Brain microvascular endothelial cell (primary cell): ENCODE results near the gene CAV2.

Experiments
- DNase-seq: peaks from one replicate; pipeline ENCODE4 v3.0.0-alpha.2; 2020
- H3K27ac ChIP-seq: fragments of 250-450 bp; sonication (Bioruptor Pico); 2 replicates; pipeline ENCODE4 v1.5.1; 2020; ENCODE audit warnings: mild to moderate bottlenecking, moderate library complexity
- H3K27me3 ChIP-seq: fragments of 250-450 bp; sonication (Bioruptor Pico); replicated peaks from 2 replicates; pipeline ENCODE4 v1.5.1; 2020; ENCODE audit warnings: mild to moderate bottlenecking
- H3K36me3 ChIP-seq: fragments of 250-450 bp; sonication (Bioruptor Pico); replicated peaks from 2 replicates; pipeline ENCODE4 v1.5.1; 2020; ENCODE audit warnings: mild to moderate bottlenecking
- H3K4me3 ChIP-seq: 2 replicates; pipeline ENCODE4 v1.5.1; 2011; ENCODE audit warnings: low read depth, mild to moderate bottlenecking, control low read depth, low read length, moderate library complexity
- in situ Hi-C: cut with HindIII; loops from 2 replicates; pipeline ENCODE4 v1.10.0; 2017; ENCODE audit warnings: low sequenced_read_pairs, low pct_ligation_motif_present
- TF ChIP-seq, protein P1 (sequence below): IDR thresholded peaks from 2 replicates; pipeline ENCODE4 v1.5.1; 2011; ENCODE audit warnings: low read depth, mild to moderate bottlenecking, moderate library complexity, low read length, control low read depth, inconsistent platforms; ENCODE audit errors: missing control alignments

CAV2 gene

DNA sequence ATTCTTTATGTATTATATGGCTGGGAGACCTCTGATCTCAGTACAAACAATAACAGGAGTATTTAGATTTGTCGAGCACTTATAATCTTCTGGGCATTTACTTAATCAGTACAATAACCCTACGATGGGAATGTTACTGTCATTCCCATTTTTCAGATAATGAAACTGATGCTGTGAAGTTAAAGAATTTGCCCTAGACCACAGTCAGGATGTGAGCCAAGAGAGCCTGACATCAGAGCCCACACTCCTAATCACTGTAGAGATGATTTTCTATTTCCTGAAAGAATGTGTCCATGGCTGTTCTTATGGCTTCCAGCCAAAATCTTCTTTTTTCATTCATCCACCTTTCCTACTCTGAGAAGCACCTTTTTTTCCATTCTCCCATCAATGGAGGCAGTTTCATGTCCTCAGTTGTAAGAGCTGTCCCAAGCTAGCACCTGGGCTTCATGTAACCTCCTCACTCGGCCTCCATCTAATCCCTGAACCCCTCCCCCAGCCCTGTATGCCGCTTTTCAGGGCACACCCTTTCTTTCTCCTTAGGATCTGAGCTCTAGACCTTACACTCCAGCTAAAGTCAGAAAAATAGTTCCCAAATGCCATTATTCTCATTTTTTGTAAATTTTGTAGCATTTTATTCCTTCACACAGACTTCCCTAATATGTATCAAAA is 13.1 kb downstream of the CAV2 start:
- no peaks in the 10 kb centered on the region for H3K36me3 ChIP-seq
- no peaks in the 10 kb centered on the region for H3K27me3 ChIP-seq
- TF ChIP-seq, protein P1, sequence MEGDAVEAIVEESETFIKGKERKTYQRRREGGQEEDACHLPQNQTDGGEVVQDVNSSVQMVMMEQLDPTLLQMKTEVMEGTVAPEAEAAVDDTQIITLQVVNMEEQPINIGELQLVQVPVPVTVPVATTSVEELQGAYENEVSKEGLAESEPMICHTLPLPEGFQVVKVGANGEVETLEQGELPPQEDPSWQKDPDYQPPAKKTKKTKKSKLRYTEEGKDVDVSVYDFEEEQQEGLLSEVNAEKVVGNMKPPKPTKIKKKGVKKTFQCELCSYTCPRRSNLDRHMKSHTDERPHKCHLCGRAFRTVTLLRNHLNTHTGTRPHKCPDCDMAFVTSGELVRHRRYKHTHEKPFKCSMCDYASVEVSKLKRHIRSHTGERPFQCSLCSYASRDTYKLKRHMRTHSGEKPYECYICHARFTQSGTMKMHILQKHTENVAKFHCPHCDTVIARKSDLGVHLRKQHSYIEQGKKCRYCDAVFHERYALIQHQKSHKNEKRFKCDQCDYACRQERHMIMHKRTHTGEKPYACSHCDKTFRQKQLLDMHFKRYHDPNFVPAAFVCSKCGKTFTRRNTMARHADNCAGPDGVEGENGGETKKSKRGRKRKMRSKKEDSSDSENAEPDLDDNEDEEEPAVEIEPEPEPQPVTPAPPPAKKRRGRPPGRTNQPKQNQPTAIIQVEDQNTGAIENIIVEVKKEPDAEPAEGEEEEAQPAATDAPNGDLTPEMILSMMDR, result no peak
- in situ Hi-C loops, result no loop called here
- H3K27ac ChIP-seq, result peak overlapping the region; percentile 64
- DNase-seq, result peak; percentile 83
- no peak overlapping the region for H3K4me3 ChIP-seq

DNA sequence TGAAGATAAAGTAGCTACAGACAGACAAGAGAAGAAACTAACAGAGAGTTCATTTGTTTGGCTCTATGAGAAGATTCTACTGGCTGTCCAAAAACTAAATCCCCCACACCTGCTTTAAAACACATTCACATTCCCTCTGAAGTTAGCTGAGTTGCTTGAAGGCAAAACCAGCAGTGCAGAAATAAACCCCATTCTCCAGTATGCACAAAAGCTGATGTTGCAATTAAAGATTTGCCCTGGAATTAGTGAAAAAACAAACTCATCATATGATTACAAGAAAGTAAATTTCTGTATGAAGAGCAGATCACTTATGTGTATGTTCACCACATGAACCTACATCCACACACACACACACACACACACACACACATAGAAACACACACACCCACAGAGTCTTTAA is 16.0 kb downstream of the CAV2 start:
- in situ Hi-C loops, result no loop called here
- Histone ChIP-seq H3K4me3 (no peak overlapping the region), H3K27me3 (no peaks in the 10 kb centered on the region), H3K36me3 (no peaks in the 10 kb centered on the region), H3K27ac (no peak overlapping the region)
- TF ChIP-seq, protein P1, result no peak
- no peak for DNase-seq

DNA sequence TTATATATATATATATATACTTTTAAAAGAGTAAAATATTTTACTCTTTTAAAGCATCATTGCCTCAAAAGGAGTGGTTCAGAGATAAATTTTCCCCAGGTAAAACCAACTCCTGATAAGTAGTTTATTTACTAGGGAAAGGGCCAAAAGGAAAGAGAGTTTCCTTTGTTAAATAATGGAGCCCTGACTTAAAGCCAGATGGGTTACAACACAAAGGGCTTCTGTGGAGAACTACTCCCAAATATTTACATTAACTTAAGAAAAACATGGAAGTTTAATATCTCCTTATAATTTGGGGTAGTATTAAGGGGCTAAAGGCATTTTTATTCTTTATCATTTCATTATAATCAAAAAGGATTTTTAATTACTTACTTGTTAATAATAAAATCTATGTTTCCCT is 16.8 kb downstream of the CAV2 start:
- Histone ChIP-seq H3K36me3 (no peaks in the 10 kb centered on the region), H3K4me3 (no peak overlapping the region), H3K27ac (no peak overlapping the region), H3K27me3 (no peaks in the 10 kb centered on the region)
- no peak for DNase-seq
- TF ChIP-seq, protein P1, result no peak
- in situ Hi-C loops, result no loop called here

DNA sequence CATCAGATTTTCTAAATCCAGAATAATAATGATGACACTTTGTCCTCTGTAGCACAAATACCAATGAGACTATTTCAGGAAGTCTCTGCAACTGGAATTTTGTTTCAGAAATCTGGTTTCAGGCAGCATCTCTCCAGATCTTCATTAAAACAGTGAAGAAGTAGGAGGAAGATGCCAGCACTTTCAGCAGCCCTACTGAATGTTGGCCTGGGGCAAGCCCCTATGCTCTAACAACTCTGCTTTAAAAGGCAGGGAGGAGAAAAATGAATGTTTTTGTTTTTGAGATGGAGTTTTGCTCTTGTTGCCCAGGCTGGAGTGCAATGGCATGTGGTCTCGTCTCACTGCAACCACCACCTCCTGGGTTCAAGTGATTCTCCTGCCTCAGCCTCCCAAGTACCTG is 18.1 kb downstream of the CAV2 start:
- H3K4me3 ChIP-seq, result no peak overlapping the region
- in situ Hi-C loops, result no loop called here
- TF ChIP-seq, protein P1, result no peak
- no peak for DNase-seq
- H3K27ac ChIP-seq, result no peak overlapping the region
- no peaks in the 10 kb centered on the region for H3K27me3 ChIP-seq
- no peaks in the 10 kb centered on the region for H3K36me3 ChIP-seq

DNA sequence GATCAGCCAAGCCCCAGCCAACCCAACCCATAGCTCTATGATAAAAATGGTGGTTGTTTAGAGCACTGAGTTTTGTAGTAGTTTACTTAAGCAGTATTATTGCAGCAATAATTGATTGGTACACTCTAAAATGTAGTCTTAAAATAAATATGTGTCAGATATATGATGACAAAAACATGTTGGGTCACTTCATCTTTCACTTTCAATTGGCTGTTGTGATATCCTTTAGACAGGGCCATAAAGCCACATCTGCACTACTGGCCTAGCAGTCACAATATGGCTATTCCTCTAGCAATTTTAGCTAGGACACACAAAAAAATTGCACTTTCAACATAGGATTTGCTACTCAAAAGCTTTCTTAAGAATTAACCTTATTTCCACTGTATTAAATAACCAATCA is 19.4 kb downstream of the CAV2 start:
- Histone ChIP-seq H3K36me3 (no peaks in the 10 kb centered on the region), H3K4me3 (no peak overlapping the region), H3K27me3 (no peaks in the 10 kb centered on the region), H3K27ac (no peak overlapping the region)
- DNase-seq, result no peak
- TF ChIP-seq, protein P1, result no peak
- in situ Hi-C loops, result no loop called here
